Colonic mucosa (tissue), 4 donors: Measurements from ENCODE around the gene TFIP11. TPM values are rescaled to one million over a fixed set of nuclear protein-coding genes. Genes with fewer than 3 reads are reported as not detected.

ENCODE experiments used
- DNase-seq: peaks from one replicate; pipeline ENCODE4 v3.0.0-alpha.2; 2020
- H3K27ac ChIP-seq: fragments of 200-600 bp; one replicate; pipeline ENCODE4 v1.8.0; 2021
- H3K27me3 ChIP-seq: fragments of 200-600 bp; one replicate; pipeline ENCODE4 v1.8.0; 2021
- H3K36me3 ChIP-seq: fragments of 200-600 bp; one replicate; pipeline ENCODE4 v1.8.0; 2021
- H3K4me1 ChIP-seq: fragments of 200-600 bp; one replicate; pipeline ENCODE4 v1.8.0; 2021; ENCODE audit warnings: mild to moderate bottlenecking
- H3K4me3 ChIP-seq: fragments of 200-600 bp; one replicate; pipeline ENCODE4 v1.8.0; 2021
- H3K9ac ChIP-seq, 2 donors: one replicate each; pipeline ENCODE4 v1.7.0; 2013; ENCODE audit warnings: control low read depth in 2 of 2, low read depth in 2 of 2, low read length in 2 of 2
- H3K9me3 ChIP-seq: fragments of 200-600 bp; one replicate; pipeline ENCODE4 v1.8.0; 2021
- intact Hi-C: fragments of 100-400 bp; cut with DNase I; formaldehyde crosslinking; loops from one replicate; pipeline ENCODE4 v1.14.1; 2022
- total RNA-seq, 2 donors: library from RNA; stranded (reverse); fragmentation: NEBNext Ultra II Directional in 1 of 2; extraction: Animal tissue kit (Norgen Biotek cat#: 25700) in 1 of 2; gene quantifications; one replicate each; pipeline ENCODE4 v1.2.1, GENCODE V29; 2021
- TF ChIP-seq, protein P1 (sequence below): fragments of 200-600 bp; IDR thresholded peaks from one replicate; pipeline ENCODE4 v1.8.0; 2022; ENCODE audit warnings: antibody characterized with exemption, mild to moderate bottlenecking
- donor health status: healthy.
- donor health status: DM: no; HTN: no; CAD: no.
- donor health status: DM: no; HTN: no; CAD: no.

Gene TFIP11
- total RNA-seq, 2 donors from 2014 or later: 31.8 to 36.4 TPM

DNA sequence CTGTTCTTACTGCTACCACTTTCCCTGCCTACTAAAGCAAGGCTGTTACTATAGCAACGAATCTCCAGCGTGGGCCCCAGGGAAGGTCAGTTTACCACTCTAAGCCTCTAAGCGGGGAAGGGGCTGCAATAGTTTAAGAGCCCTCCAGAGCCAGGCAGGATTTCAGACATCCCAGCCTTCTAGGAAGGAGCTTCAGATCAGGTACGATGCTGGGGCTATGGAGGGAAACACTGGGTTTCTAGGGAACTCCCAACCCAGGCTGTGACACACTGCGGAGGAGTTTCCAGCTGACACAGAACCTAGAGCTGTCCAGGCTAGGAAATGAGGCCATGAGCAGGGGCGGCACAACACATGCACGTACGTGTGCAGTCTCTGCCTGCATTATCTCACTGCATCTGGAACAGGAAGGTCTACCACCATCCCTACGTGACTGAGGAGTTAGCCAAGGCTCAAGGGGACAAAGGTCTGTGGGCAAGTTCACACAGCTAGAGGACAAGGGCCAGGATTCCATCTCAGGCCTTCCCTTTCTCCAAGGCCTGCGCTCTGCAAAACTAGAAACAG is 49.1 kb downstream of the TFIP11 start:
- H3K27me3 ChIP-seq: no peaks in the 10 kb centered on the region
- intact Hi-C loops: no loop called here
- no peaks in the 10 kb centered on the region for H3K4me1 ChIP-seq
- TF ChIP-seq, protein P1, sequence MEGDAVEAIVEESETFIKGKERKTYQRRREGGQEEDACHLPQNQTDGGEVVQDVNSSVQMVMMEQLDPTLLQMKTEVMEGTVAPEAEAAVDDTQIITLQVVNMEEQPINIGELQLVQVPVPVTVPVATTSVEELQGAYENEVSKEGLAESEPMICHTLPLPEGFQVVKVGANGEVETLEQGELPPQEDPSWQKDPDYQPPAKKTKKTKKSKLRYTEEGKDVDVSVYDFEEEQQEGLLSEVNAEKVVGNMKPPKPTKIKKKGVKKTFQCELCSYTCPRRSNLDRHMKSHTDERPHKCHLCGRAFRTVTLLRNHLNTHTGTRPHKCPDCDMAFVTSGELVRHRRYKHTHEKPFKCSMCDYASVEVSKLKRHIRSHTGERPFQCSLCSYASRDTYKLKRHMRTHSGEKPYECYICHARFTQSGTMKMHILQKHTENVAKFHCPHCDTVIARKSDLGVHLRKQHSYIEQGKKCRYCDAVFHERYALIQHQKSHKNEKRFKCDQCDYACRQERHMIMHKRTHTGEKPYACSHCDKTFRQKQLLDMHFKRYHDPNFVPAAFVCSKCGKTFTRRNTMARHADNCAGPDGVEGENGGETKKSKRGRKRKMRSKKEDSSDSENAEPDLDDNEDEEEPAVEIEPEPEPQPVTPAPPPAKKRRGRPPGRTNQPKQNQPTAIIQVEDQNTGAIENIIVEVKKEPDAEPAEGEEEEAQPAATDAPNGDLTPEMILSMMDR: no peak
- no peaks in the 10 kb centered on the region for H3K36me3 ChIP-seq
- H3K4me3 ChIP-seq: no peak overlapping the region
- H3K9me3 ChIP-seq: no peaks in the 10 kb centered on the region
- H3K9ac ChIP-seq: no peak overlapping the region
- no peak for DNase-seq
- no peak overlapping the region for H3K27ac ChIP-seq

DNA sequence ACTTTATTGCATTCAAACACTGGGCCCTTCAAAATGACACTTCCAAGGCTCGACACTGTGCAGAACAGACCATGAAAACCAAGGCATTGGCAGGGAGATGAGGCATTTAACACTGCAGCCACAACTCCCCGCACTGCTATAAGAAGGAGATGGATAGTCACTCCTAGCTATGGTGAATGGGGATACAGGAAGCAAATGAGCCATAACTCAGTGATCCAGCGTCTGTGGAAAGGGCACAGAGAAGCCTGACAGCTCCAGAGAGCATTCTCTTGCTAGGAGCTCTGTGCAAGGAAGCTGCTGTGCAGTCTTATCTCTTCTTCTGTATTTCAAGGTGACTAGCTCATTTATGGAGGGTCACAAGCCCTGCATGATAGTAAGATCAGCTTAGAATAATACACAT is 49.6 kb downstream of the TFIP11 start:
- intact Hi-C loops: no loop called here
- no peaks in the 10 kb centered on the region for H3K4me1 ChIP-seq
- TF ChIP-seq, protein P1: no peak
- no peak overlapping the region for H3K4me3 ChIP-seq
- no peak for DNase-seq
- H3K27me3 ChIP-seq: no peaks in the 10 kb centered on the region
- peaks cover 4% of the 10 kb centered on the region for H3K36me3 ChIP-seq
- no peak overlapping the region for H3K27ac ChIP-seq
- H3K9ac ChIP-seq: no peak overlapping the region
- no peaks in the 10 kb centered on the region for H3K9me3 ChIP-seq

DNA sequence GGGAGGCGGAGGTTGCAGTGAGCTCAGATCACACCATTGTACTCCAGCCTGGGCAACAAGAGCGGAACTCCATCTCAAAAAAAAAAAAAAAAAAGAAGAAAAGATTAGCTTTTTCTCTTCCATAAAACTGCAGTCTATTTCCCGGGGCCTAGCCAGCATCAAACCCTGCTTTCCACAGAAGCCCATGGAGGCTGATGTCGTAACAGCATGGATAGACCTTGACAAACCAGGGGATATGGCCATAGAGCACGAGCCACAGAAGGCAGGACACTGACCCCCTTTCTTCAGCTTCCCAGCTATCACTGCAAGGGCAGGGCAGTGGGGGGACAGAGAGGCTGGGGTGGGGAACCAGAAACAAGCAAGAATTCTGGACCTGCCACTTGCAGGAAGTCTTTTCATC is 50.2 kb downstream of the TFIP11 start:
- DNase-seq: no peak
- Histone ChIP-seq H3K36me3 (peaks cover 5% of the 10 kb centered on the region), H3K9me3 (no peaks in the 10 kb centered on the region), H3K4me1 (no peaks in the 10 kb centered on the region), H3K27ac (no peak overlapping the region), H3K27me3 (no peaks in the 10 kb centered on the region), H3K4me3 (no peak overlapping the region), H3K9ac (no peak overlapping the region)
- intact Hi-C loops: no loop called here
- TF ChIP-seq, protein P1: no peak

DNA sequence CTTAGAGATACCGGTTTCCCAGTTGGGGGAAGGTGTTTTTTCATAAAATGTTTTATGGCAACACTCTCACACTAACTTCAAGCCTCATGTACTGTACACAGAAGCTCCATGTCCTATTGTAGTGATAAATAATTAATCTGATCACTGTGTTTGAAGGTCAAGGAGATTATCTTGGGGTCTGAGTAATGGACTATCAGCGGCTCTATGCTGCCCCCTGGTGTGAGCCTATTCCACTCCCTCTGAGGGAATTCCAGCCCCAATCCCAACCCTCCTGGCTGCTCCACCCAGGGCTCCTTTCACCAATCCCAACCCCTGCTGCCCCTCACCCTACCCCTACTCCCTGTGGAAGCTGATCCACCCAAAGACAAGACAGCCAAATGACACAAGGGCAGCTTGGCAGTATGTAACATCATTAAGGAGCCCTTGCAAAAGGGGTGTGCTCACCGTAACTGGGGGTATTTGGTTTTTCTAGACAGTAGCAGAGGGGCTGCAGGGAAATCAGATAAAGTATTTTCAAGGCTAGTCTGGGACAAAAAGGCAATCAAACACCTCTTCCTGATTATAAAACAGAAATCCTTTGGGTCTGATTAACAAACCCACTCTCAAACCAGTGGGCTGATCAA is 51.0 kb downstream of the TFIP11 start:
- peak; percentile 63 for DNase-seq
- H3K9me3 ChIP-seq: no peaks in the 10 kb centered on the region
- TF ChIP-seq, protein P1: peak; percentile 74
- peaks cover 5% of the 10 kb centered on the region for H3K36me3 ChIP-seq
- no peaks in the 10 kb centered on the region for H3K4me1 ChIP-seq
- no peaks in the 10 kb centered on the region for H3K27me3 ChIP-seq
- H3K9ac ChIP-seq: no peak overlapping the region
- H3K27ac ChIP-seq: no peak overlapping the region
- intact Hi-C loops: loop anchor here (2.0 kb wide), 1 partner anchor 62 kb away; no protein-coding TSS in a partner anchor
- H3K4me3 ChIP-seq: no peak overlapping the region

DNA sequence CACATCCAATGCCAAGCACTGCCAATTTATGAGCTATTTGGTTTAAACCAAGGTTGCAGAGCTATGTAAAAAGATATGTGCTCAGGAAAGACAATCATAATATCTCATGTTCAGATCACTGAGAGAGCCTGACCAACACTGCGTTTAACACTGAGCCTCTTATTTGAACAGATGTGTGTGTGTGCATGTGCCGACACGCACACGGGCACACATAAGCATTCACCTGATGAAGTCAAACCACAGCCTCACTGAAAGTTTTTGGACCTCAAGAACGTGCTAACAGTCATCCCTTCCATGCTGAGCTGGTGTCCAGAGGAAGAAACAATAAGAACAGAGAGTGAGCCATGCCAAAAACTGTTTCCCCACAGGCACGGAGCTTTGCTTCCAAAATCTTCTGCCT is 52.1 kb downstream of the TFIP11 start:
- intact Hi-C loops: loop anchor here (2.0 kb wide), 1 partner anchor 61 kb away; no protein-coding TSS in a partner anchor
- TF ChIP-seq, protein P1: no peak
- no peak for DNase-seq
- peaks cover 5% of the 10 kb centered on the region for H3K36me3 ChIP-seq
- H3K4me1 ChIP-seq: no peaks in the 10 kb centered on the region
- no peaks in the 10 kb centered on the region for H3K27me3 ChIP-seq
- H3K27ac ChIP-seq: no peak overlapping the region
- no peak overlapping the region for H3K4me3 ChIP-seq
- H3K9ac ChIP-seq: no peak overlapping the region
- H3K9me3 ChIP-seq: no peaks in the 10 kb centered on the region
